Thoracic aorta (tissue), 2 donors: ENCODE measurements around the gene KLHL30. TPM values are rescaled to one million over a fixed set of nuclear protein-coding genes. Genes with fewer than 3 reads are reported as not detected.

Experiments used
- ATAC-seq: fragments of 150-250 bp; one replicate; pipeline ENCODE4 v1.8.0; 2017; ENCODE audit warnings: low read depth; ENCODE audit not compliant: insufficient number of reproducible peaks, low FRiP score
- DNase-seq: peaks from one replicate; pipeline ENCODE4 v3.0.0-alpha.2; 2020; ENCODE audit warnings: low spot score
- H3K27ac ChIP-seq, 2 donors: fragments of 200-600 bp; sonication (generic); 1 replicate in 1 of 2; 2 replicates in 1 of 2; pipeline ENCODE4 v1.5.1; 2016; ENCODE audit warnings: mild to moderate bottlenecking in 2 of 2, moderate library complexity in 2 of 2
- H3K27me3 ChIP-seq: fragments of 200-600 bp; sonication (generic); replicated peaks from 2 replicates; pipeline ENCODE4 v1.6.0; 2016; ENCODE audit warnings: mild to moderate bottlenecking; ENCODE audit not compliant: insufficient read depth
- H3K36me3 ChIP-seq: fragments of 200-600 bp; sonication (generic); one replicate; pipeline ENCODE4 v1.5.1; 2016
- H3K4me1 ChIP-seq, 2 donors: fragments of 200-600 bp; sonication (generic); 1 replicate in 1 of 2; 2 replicates in 1 of 2; pipeline versions ENCODE4 v1.5.1 to v1.6.0; 2016; ENCODE audit warnings: low read depth in 2 of 2, mild to moderate bottlenecking in 1 of 2; ENCODE audit not compliant: control insufficient read depth in 1 of 2
- H3K4me3 ChIP-seq: fragments of 200-600 bp; sonication (generic); 2 replicates; pipeline ENCODE4 v1.5.1; 2016; ENCODE audit warnings: mild to moderate bottlenecking
- H3K9me3 ChIP-seq: fragments of 200-600 bp; sonication (generic); 2 replicates; pipeline ENCODE4 v1.5.1; 2016
- CTCF ChIP-seq: fragments of 200-600 bp; sonication (generic); IDR thresholded peaks from one replicate; pipeline ENCODE4 v1.5.1; 2019; ENCODE audit warnings: antibody characterized with exemption
- total RNA-seq, 2 donors: library from RNA; depleted of rRNA; stranded (reverse); fragments of >200 nt; gene quantifications; one replicate each; pipeline versions ENCODE4 v1.1.0 to v1.2.3, GENCODE V29; 2016

Gene KLHL30
- total RNA-seq, 2 donors from 2014 or later: 18.3 to 33.4 TPM

GRCh38 chr2:238097201-238097987 lies 41.1 kb upstream of the KLHL30 start:
- H3K4me3 ChIP-seq: no peak overlapping the region
- H3K27ac ChIP-seq: no peak overlapping the region
- no peaks in the 10 kb centered on the region for H3K9me3 ChIP-seq
- no peak for TF ChIP-seq CTCF
- DNase-seq (no peak), ATAC-seq (no peak)
- no peaks in the 10 kb centered on the region for H3K27me3 ChIP-seq
- no peaks in the 10 kb centered on the region for H3K36me3 ChIP-seq
- H3K4me1 ChIP-seq: no peaks in the 10 kb centered on the region

GRCh38 chr2:238097988-238098871 lies 40.2 kb upstream of the KLHL30 start:
- no peak for TF ChIP-seq CTCF
- Histone ChIP-seq H3K4me1 (no peaks in the 10 kb centered on the region), H3K9me3 (no peaks in the 10 kb centered on the region), H3K27ac (no peak overlapping the region), H3K4me3 (no peak overlapping the region), H3K36me3 (no peaks in the 10 kb centered on the region), H3K27me3 (no peaks in the 10 kb centered on the region)
- ATAC-seq (no peak), DNase-seq (no peak)

- H3K9me3 ChIP-seq: no peaks in the 10 kb centered on the region
- no peak overlapping the region for H3K4me3 ChIP-seq
- H3K4me1 ChIP-seq: no peaks in the 10 kb centered on the region
- DNase-seq (no peak), ATAC-seq (no peak)
- H3K27ac ChIP-seq: no peak overlapping the region
- no peak for TF ChIP-seq CTCF
- H3K27me3 ChIP-seq: no peaks in the 10 kb centered on the region
- H3K36me3 ChIP-seq: no peaks in the 10 kb centered on the region
Observed at GRCh38 chr2:238098901-238099713, 39.4 kb upstream of the KLHL30 start.

- no peaks in the 10 kb centered on the region for H3K4me1 ChIP-seq
- DNase-seq (no peak), ATAC-seq (no peak)
- H3K36me3 ChIP-seq: no peaks in the 10 kb centered on the region
- H3K27ac ChIP-seq: no peak overlapping the region
- H3K9me3 ChIP-seq: no peaks in the 10 kb centered on the region
- no peak for TF ChIP-seq CTCF
- no peak overlapping the region for H3K4me3 ChIP-seq
- H3K27me3 ChIP-seq: no peaks in the 10 kb centered on the region
Observed at GRCh38 chr2:238099714-238100048, 38.8 kb upstream of the KLHL30 start.
